Limb (tissue), 2 donors: ENCODE data around the gene DNMT3A.
A peak's percentile ranks its signal among the peaks of the same experiment; 100 is the strongest.

Experiments
- DNase-seq, 2 donors: peaks; one replicate each; pipeline ENCODE4 v3.0.0-alpha.2; 2016; ENCODE audit errors: extremely low spot score in 2 of 2

DNMT3A gene

DNA sequence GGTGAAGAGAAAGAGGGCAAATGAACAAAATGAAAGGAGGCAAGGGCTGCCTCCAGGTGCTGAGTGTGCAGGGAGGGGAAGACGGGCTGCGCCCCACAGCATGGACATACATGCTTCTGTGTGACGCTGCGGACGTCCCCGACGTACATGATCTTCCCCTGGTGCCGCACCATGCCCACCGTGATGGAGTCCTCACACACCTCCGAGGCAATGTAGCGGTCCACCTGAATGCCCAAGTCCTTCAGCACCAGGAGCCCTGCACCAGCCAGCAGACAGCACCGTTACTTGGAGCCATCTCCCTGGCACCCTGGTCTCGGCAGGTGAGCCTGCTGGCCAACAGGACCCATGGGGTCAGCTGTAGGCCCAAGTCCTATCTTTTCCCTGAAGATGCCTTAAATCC lies 100.3 kb downstream of the DNMT3A start:
- no peak for DNase-seq

DNA sequence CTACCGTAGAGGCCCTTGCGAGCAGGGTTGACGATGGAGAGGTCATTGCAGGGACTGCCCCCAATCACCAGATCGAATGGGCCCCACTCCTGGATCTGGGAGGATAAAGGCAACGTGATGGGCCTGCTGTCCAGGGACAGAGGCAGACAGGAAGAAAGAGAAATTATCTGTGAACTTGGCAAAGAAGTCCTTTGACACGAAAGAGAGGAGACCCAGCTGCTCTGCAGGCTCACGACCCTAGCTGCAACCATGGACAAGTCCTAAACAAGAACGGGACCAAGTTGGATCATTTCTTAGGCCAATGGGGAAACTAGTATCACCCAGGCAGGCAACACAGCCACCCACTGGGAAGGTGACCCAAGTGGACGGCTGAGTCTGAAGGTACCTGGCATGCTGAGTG lies 101.1 kb downstream of the DNMT3A start:
- DNase-seq, result no peak

DNA sequence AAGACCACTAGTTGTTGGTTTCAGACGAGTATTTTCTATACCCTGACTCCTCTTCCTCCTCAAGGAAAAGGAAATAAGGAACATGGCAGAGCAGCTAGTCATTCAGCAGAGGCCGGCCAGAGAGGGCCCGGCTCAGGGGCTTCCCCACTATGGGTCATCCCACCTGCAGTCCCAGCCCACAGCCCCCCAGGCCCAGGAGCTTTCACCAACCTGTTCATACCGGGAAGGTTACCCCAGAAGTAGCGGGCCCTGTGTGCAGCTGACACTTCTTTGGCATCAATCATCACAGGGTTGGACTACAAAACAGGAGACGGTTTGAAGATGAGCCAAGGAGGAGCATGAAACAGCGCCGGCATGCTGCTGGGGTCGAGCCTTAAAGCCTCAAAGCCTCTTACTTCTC lies 102.8 kb downstream of the DNMT3A start:
- no peak for DNase-seq

DNA sequence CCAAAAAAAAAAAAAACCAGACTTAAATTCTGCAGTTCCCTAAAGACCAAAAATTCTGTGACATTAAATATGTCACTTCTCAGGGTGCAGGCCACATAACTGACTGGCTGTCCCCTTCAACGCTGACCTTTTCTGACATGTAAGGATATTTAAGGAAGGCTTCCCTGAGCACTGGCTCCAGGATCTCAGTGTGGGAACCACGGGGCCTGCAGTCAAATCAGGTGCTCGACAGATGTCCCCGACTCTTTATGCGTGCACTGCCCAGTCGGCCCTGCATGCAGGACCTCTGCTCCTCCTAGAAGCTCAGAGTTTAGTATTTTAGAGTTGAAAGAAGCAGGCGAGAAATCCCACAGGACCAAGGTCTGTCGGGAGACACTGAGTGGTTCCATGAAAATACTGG lies 104.0 kb downstream of the DNMT3A start:
- no peak for DNase-seq

DNA sequence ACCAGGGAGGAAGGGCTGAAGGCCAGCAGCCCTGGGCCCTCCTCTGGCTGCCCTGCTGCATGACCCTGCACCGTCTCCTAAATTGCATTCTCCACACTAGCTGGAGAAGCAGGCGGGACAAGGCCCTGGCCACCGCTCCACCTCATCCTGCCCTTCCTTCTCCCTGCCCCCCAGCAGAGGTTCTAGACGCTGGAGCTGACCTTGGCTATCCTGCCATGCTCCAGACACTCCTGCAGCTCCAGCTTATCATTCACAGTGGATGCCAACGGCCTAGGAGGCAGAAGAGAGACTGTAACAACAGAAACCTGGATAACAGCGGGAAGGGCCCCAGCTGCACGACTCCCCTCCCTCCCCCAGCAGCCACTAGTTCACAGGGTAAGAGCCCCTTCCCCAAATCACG lies 105.0 kb downstream of the DNMT3A start:
- no peak for DNase-seq

DNA sequence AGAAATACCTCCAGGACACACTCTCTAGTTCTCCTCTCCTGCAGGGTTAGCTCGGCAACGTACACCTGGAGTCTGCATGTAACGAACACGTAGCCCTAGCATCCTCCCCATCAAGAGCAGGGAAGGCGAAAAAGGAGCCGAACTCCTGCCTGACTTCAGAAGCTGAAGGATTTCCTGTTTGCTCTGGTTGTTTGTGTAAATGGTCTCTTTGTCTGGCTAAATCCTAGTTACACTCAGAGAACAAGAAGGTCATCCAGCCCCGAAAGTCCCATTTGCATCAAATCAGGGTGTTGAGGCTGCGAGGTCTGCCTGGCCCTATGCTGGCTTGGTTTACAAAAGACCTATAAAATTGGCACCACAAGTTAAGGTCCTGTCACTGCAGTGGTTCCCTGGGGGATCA lies 107.0 kb downstream of the DNMT3A start:
- DNase-seq, result no peak

DNA sequence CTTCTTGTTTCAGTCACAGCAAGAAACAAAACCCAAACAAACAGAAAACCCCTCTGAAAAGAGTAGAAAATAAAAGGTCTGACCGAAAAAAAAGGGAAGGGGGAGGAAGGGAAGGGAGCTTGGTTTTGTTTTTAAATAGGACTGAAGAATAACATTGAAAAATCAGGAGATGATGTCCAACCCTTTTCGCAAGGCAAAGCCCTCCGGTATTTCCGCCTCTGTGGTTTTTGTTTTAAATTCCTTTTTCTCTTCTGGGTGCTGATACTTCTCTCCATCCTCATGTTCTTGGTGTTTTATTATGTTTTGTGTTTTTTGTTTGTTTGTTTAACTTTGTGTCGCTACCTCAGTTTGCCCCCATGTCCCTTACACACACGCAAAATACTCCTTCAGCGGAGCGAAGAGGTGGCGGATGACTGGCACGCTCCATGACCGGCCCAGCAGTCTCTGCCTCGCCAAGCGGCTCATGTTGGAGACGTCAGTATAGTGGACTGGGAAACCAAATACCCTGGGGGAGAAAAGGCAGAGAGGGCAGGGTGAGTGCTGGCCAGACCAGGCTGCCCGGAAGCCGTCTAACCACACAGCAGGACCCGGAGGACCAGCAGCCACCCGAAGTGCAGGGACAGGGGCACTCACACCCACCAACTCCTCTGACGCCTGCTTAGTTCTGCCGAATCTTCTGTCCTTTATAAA lies 107.7 kb downstream of the DNMT3A start:
- no peak for DNase-seq

DNA sequence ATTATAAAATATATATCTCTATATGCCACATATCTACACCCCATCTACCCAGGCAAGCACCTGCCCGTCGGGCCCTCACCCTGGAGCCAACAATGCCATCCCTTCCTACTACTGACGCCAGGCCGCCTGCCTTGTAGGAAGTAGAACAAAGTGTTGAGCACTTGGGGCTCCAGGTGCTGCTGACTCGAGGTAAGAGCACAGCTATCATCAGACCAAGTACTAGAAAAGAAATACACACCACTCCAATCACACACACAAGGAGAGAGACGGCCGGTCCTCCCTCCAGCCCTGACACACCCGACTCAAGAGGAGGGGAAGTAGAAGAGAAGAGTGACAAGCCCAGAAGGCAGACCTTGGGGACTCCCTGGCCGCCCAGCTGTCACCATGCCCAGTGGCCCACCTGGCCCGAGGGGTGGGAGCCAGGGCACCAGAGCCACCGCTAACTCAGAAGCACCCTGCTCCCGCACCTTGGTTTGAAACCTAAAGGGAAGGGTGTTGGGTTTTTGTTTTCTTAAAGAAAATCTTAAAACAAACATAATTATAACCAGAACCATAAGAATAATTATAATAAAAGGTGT lies 109.4 kb downstream of the DNMT3A start:
- DNase-seq, result no peak

DNA sequence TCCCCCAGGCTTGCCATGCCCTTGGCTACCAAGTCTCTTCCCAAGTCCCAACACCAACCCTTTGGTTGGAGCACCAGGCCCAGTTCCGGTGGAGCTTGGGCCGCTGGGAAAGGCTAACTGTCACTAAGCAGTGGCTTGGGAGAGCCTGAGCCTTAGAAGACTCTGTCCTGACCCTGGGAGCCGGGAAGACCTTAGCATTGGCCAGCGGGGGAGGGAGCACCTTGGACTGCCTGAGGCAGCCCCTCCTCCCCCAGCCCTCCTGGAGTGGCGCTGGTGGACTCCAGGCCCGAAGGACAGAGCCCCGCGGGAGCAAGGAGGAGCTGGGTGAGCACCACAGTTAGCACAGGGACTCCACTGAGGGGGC lies 110.8 kb downstream of the DNMT3A start:
- no peak for DNase-seq

DNA sequence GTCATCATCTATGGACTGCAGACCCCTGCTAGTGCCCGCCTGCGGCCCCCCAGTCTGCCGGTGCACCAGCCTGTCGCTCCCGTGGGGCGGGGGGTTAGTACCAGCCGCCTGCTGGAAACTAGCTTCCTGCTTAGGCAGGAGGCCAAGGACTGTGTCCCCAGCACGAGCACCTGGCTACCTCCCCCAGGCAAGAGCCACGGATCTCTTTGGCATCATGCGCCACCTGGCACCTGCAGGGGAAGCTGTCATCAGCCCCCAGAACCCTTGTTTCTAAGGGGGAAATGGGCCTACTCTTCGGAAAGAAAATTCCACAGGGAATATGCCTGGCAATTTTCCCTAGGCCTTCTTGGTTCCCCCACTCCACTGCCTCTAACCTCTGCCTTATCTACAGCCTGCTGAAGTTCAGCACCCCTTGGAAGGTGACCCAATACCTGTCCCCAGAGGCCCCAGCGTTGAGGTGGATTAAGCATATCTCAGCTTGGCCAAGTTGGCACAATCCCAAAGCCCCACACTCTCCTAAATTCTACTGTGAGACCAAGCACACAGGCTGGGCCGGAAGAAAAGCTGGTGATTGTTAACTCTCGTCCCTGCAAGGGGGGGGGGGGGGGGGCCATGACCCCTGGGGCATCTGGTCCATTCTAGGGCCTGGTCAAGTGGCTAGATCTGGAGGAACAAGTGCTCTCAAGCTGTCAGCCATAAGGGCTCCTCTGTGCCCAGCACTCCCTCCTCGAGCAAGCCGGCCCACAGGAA lies 111.4 kb downstream of the DNMT3A start:
- DNase-seq, result peak in 1 of 2 donors; percentile 59

DNA sequence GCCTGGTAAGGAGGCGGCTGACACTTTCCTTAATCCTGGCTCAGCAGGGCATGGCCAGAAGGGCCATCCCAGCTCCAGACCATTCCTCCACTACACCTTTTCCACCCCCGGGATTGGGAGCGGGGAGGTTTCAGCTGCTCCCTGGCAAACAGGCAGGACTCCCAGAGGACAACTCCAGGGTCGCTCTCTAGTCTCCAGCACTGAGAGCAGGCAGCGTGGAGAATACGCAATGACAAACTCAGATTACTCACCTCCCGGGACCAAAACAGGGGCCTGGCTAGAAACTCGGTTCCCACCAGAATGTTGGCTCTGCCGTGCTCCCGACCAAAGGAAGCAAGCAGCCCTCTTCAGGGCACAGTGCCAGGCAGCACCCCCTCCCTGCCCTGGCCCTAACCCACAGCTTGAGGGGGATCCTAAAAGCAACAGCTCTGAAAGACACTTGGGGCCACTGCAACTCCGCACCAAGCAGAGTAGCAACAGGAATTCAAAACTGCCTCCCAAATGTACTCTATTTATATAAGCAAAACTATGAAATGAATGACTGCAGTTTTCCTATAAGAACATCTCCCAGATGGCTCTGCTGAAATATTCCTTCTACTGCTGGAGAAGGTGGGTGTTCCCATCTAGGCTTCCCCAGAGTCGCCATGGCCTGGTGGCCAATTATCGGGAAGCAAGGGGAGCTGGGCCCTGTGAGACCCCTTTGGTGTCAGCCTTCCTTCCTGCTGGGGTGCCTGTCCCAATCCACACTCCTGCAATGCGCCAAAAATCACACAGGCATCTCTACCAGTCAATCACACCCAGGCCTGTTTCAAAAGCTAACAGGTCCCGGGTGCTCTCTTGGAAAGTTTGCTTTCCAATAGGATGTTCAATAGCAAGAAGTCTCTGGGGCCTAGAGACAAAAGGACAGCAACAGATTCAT lies 112.2 kb downstream of the DNMT3A start:
- DNase-seq, result peak; percentile 56 to 58

DNA sequence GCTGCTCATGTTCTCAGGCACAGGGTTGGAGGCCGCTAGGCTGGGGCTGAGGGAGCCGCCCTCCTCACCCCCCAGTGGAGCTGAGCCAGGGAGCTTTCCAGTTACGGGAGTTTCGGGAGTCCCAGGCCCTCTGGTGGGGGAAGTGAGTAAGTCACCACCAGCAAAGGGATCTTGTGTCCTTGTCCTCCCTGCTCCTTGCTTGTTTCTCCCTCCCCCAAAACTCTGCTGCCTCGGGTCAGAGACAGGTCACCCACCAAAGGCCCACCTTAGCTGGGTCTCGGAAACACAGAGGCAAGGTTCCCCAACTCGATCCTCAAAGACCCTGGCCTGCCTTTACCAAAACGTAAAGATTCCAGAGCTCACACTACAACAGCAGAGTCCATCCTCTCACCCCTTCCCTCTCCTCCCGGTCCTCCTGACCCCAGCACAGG lies 112.9 kb downstream of the DNMT3A start:
- peak; percentile 83 to 86 for DNase-seq

DNA sequence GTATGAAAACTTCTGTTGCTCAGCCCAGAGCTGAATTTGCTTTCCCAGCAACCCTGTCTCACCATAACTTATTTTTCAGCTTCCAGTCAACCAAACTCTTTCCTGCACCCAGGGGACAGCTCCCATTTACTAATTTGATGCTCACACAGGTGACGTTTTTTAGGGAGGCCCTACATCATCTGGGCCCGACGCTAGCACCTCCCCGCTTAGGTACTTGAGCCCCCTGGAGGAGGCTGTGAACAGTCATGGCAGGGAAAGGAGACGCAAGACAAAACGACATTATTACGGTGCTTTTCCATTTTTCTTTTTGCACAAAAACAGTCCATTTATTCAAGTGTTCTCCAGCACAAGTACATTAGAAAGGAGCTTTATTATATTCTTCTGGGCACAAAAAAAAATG lies 114.1 kb downstream of the DNMT3A start:
- no peak for DNase-seq

DNA sequence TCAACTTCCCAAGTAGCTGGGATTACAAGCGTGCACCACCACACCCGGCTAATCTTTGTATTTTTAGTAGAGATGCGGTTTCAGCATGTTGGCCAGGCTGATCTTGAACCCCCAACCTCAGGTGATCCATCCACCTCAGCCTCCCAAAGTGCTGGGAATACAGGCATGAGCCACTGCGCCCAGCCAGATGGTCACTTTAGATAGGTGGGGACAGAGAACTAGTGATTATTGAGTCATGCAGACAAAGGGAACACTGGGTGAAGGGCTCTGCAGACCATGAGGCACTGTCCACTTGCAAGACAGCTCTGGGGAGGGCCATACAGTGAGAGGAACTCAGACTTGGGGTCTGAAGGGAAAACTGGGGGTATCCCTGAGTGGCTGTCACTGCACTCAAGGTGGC lies 114.9 kb downstream of the DNMT3A start:
- no peak for DNase-seq

DNA sequence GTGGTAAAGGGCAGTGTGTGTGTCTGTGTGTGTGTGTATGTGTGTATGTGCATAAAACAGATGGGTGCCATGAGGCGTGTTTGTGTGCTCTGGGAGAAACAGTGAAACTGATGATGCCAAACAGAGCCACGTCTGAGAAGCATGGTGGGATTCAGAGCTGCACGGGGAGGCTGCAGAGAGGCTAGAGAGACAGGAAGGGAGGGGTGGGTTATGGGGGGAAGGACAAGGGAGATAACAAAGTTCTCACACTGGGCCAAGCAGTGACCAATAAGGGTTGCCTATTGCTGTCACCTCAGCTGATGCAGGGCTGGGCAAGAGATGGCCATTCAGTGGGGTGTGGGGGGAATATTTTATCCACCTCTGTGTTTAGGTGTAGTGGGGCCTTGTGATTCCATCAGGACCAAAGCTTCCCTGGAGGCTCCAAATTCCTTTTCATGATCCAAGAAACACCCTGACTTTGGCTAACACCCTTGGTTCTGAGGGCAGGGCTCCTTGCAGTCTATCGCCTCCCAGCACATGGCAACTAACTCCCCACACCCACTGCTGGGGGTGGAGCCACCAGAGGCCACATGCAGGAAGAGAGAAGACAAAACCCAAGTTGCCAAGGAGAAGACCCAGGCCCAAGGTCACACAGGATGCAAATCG lies 119.1 kb downstream of the DNMT3A start:
- DNase-seq, result no peak

DNA sequence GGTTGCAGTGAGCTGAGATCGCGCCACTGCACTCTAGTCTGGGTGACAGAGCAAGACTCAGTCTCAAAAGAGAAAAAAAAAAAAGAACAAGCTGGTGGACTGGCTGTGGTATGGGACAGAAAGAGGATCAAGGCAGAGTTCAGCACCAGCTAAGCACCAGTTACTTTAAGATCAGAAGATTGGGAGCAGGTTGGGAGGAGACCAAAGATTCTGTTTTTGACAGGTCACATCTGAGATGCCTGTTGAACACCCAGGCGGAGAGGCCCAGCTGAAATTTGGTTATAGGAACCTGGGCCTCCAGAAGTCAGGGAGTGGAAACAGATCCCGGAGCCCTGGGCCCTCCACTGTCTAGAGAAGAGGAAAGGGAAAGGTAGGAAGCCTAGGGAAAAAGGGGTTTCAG lies 120.1 kb downstream of the DNMT3A start:
- DNase-seq, result no peak

DNA sequence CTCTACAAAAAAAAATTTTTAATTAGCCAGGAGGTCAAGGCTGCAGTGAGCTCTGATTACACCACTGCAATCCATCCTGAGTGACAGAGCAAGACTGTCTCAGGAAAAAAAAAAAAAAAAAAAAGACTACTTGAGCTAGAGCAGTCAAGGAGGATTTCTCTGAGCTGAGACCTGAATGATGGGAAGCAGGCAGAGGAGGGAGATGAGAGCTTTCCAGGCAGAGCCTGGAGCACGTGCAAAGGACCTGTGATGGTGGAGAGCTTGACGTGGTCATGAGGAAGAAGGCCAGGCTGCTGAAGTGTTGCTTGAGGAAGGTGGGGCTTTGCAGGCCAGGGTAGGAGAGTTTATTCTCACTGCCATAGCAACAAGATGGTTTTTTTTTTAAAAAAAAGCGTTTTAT lies 121.4 kb downstream of the DNMT3A start:
- DNase-seq, result no peak

DNA sequence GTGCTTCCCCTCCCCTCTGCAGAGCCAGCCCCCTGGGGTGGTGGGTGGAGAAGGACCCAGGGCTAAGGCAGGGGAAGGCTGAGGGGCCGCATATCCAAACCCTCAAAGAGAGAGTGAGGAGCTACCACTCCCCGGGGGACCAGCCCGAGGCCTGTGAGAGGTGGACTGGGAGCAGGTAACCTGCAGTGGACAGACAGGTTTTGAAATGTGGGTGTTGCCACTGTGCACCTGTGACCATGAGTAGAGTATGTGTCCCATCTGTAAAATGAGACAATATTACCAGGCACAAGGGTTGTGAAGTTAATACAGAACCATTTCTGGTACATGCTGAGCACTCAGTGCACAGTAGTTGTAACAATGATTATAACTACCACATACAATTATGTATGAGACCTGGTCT lies 122.1 kb downstream of the DNMT3A start:
- DNase-seq, result no peak

DNA sequence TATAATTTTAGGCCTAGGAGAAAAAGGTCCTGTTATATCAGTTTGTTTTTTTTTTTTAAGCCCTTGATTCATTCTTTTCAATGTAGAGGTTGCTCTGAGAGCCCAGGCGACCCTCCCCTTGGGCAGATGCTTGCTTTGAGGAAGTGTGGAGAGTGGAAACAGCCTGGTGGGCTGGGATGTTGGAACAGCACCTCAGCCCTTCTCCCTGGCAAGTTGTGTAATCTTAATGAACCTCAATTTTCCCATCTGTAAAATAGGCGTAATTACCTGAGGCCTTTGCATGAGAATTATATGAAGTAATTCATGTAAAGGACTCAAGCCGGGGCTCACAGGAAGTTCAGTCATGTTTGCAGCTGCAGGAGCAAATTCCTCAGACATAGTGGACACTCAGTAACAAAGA lies 123.6 kb downstream of the DNMT3A start:
- no peak for DNase-seq

DNA sequence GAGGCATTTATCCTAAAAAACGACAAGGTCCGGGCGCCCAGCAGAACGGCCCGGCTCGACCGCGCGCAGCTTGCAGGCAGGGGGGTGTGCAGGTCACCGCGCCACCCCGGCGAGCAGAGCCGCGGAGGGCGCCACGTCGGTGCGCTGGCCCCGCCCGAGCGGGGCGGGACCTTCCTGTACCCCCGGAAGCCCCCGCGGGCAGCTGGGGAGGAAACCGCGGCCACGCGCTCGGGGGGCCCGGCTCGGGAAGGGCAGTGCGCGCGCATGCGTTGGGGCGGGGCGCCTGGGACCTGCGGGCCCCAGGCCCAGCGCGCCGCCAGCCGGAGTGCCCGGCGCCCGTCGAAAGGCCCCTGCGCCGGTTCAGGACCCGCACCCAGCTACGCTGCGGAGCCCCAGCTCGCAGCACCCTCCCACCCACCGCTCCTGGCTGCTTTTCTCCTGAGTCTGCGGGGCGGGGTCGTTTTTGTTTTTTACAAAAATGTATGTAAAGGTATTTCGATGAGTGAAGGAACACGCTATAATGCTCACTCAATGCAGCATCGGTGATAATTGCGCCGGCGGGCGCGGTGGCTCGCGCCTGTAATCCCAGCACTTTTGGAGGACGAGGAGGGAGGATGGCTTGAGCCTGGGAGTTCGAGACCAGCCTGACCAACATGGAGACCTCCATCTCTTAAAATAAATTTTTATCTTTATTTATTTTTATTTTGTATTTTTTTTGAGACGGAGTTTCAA lies 125.6 kb downstream of the DNMT3A start:
- peak; percentile 89 to 90 for DNase-seq

DNA sequence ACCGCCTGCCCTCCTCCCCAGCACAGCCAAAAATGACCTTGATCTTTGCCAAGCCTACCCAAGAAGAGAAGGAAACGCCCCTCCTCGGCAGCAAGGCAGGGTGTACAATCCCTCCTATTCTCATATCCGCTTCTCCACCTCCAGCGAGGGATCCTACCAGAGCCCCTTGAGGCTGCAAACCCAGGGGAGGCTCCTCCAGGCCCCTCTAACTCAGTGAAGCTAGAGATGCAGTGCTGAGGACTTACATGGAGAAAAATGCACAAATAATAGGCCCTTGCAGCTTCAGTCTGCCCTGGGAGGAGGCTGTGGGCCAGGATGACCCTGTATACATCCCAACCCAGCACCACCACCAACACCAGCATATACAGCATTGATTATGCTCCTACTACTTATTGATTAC lies 126.5 kb downstream of the DNMT3A start:
- DNase-seq, result no peak
